ENCODE data around the gene PTPRM. TPM values are rescaled to one million over a fixed set of nuclear protein-coding genes. Genes with fewer than 3 reads are reported as not detected.

Gene PTPRM
- total RNA-seq, 1 donor from 2014 or later, result 10.7 TPM

- Mint-ChIP-seq H3K36me3 (ENCODE audit: low read depth) (no peaks in the 10 kb centered on the region), H3K4me1 (ENCODE audit: low read depth) (no peaks in the 10 kb centered on the region), H3K27me3 (ENCODE audit: insufficient read depth) (no peaks in the 10 kb centered on the region), H3K27ac (no peak overlapping the region), H3K9me3 (peaks cover 7% of the 10 kb centered on the region), H3K4me3 (no peak overlapping the region)
- intact Hi-C loops (cut with micrococcal nuclease), result no loop called here
- DNase-seq (ENCODE audit: low spot score), result no peak
These were observed 453.2 kb downstream of the PTPRM start for GRCh38 chr18:8020132-8020846.

- Mint-ChIP-seq H3K27me3 (ENCODE audit: insufficient read depth) (no peaks in the 10 kb centered on the region), H3K9me3 (peaks cover 10% of the 10 kb centered on the region), H3K4me1 (ENCODE audit: low read depth) (no peaks in the 10 kb centered on the region), H3K36me3 (ENCODE audit: low read depth) (no peaks in the 10 kb centered on the region), H3K27ac (no peak overlapping the region), H3K4me3 (no peak overlapping the region)
- intact Hi-C loops (cut with micrococcal nuclease), result no loop called here
- no peak for DNase-seq (ENCODE audit: low spot score)
These were observed 461.9 kb downstream of the PTPRM start for GRCh38 chr18:8029061-8029460.

- no peak for DNase-seq (ENCODE audit: low spot score)
- Mint-ChIP-seq H3K4me1 (ENCODE audit: low read depth) (no peaks in the 10 kb centered on the region), H3K4me3 (no peak overlapping the region), H3K27ac (no peak overlapping the region), H3K9me3 (peaks cover 7% of the 10 kb centered on the region), H3K27me3 (ENCODE audit: insufficient read depth) (no peaks in the 10 kb centered on the region), H3K36me3 (ENCODE audit: low read depth) (no peaks in the 10 kb centered on the region)
- intact Hi-C loops (cut with micrococcal nuclease), result no loop called here
These were observed 462.6 kb downstream of the PTPRM start for GRCh38 chr18:8029731-8030130.

GRCh38 chr18:8030201-8030600, 463.1 kb downstream of the PTPRM start:
- Mint-ChIP-seq H3K36me3 (ENCODE audit: low read depth) (no peaks in the 10 kb centered on the region), H3K4me1 (ENCODE audit: low read depth) (no peaks in the 10 kb centered on the region), H3K27ac (no peak overlapping the region), H3K4me3 (no peak overlapping the region), H3K27me3 (ENCODE audit: insufficient read depth) (no peaks in the 10 kb centered on the region), H3K9me3 (peaks cover 7% of the 10 kb centered on the region)
- intact Hi-C loops (cut with micrococcal nuclease), result no loop called here
- no peak for DNase-seq (ENCODE audit: low spot score)

GRCh38 chr18:8031496-8031895, 464.4 kb downstream of the PTPRM start:
- Mint-ChIP-seq H3K36me3 (ENCODE audit: low read depth) (no peaks in the 10 kb centered on the region), H3K27me3 (ENCODE audit: insufficient read depth) (no peaks in the 10 kb centered on the region), H3K4me1 (ENCODE audit: low read depth) (no peaks in the 10 kb centered on the region), H3K9me3 (peaks cover 7% of the 10 kb centered on the region), H3K4me3 (no peak overlapping the region), H3K27ac (no peak overlapping the region)
- no peak for DNase-seq (ENCODE audit: low spot score)
- intact Hi-C loops (cut with micrococcal nuclease), result no loop called here

GRCh38 chr18:8034674-8035073, 467.6 kb downstream of the PTPRM start:
- Mint-ChIP-seq H3K9me3 (peaks cover 2% of the 10 kb centered on the region), H3K36me3 (ENCODE audit: low read depth) (no peaks in the 10 kb centered on the region), H3K27ac (no peak overlapping the region), H3K27me3 (ENCODE audit: insufficient read depth) (no peaks in the 10 kb centered on the region), H3K4me3 (no peak overlapping the region), H3K4me1 (ENCODE audit: low read depth) (no peaks in the 10 kb centered on the region)
- intact Hi-C loops (cut with micrococcal nuclease), result no loop called here
- no peak for DNase-seq (ENCODE audit: low spot score)

- H3K27ac Mint-ChIP-seq, result no peak overlapping the region
- no peaks in the 10 kb centered on the region for H3K4me1 Mint-ChIP-seq (ENCODE audit: low read depth)
- DNase-seq (ENCODE audit: low spot score), result no peak
- H3K9me3 Mint-ChIP-seq, result no peaks in the 10 kb centered on the region
- intact Hi-C loops (cut with micrococcal nuclease), result no loop called here
- H3K27me3 Mint-ChIP-seq (ENCODE audit: insufficient read depth), result no peaks in the 10 kb centered on the region
- H3K4me3 Mint-ChIP-seq, result no peak overlapping the region
- H3K36me3 Mint-ChIP-seq (ENCODE audit: low read depth), result no peaks in the 10 kb centered on the region
These were observed 469.4 kb downstream of the PTPRM start for GRCh38 chr18:8036551-8036950.

- Mint-ChIP-seq H3K36me3 (ENCODE audit: low read depth) (no peaks in the 10 kb centered on the region), H3K27ac (no peak overlapping the region), H3K4me1 (ENCODE audit: low read depth) (no peaks in the 10 kb centered on the region), H3K27me3 (ENCODE audit: insufficient read depth) (no peaks in the 10 kb centered on the region), H3K4me3 (no peak overlapping the region), H3K9me3 (no peaks in the 10 kb centered on the region)
- DNase-seq (ENCODE audit: low spot score), result no peak
- intact Hi-C loops (cut with micrococcal nuclease), result no loop called here
These were observed 470.2 kb downstream of the PTPRM start for GRCh38 chr18:8037296-8037695.

GRCh38 chr18:8040021-8040420, 472.9 kb downstream of the PTPRM start:
- intact Hi-C loops (cut with micrococcal nuclease), result no loop called here
- H3K36me3 Mint-ChIP-seq (ENCODE audit: low read depth), result no peaks in the 10 kb centered on the region
- no peaks in the 10 kb centered on the region for H3K9me3 Mint-ChIP-seq
- H3K4me3 Mint-ChIP-seq, result no peak overlapping the region
- no peak for DNase-seq (ENCODE audit: low spot score)
- no peaks in the 10 kb centered on the region for H3K27me3 Mint-ChIP-seq (ENCODE audit: insufficient read depth)
- H3K4me1 Mint-ChIP-seq (ENCODE audit: low read depth), result no peaks in the 10 kb centered on the region
- no peak overlapping the region for H3K27ac Mint-ChIP-seq

GRCh38 chr18:8041526-8042111, 474.5 kb downstream of the PTPRM start:
- no peaks in the 10 kb centered on the region for H3K9me3 Mint-ChIP-seq
- intact Hi-C loops (cut with micrococcal nuclease), result no loop called here

GRCh38 chr18:8044004-8044403, 476.9 kb downstream of the PTPRM start:
- no peaks in the 10 kb centered on the region for H3K36me3 Mint-ChIP-seq (ENCODE audit: low read depth)
- H3K27ac Mint-ChIP-seq, result no peak overlapping the region
- intact Hi-C loops (cut with micrococcal nuclease), result no loop called here
- H3K4me3 Mint-ChIP-seq, result no peak overlapping the region
- no peaks in the 10 kb centered on the region for H3K27me3 Mint-ChIP-seq (ENCODE audit: insufficient read depth)
- H3K9me3 Mint-ChIP-seq, result no peaks in the 10 kb centered on the region
- DNase-seq (ENCODE audit: low spot score), result no peak
- peaks cover 15% of the 10 kb centered on the region for H3K4me1 Mint-ChIP-seq (ENCODE audit: low read depth)

More at GRCh38 chr18:8041526-8042111, 474.5 kb downstream of the PTPRM start:
- H3K27ac Mint-ChIP-seq, result no peak overlapping the region
- no peaks in the 10 kb centered on the region for H3K27me3 Mint-ChIP-seq (ENCODE audit: insufficient read depth)
- no peak overlapping the region for H3K4me3 Mint-ChIP-seq
- DNase-seq (ENCODE audit: low spot score), result no peak
- peaks cover 15% of the 10 kb centered on the region for H3K4me1 Mint-ChIP-seq (ENCODE audit: low read depth)
- no peaks in the 10 kb centered on the region for H3K36me3 Mint-ChIP-seq (ENCODE audit: low read depth)

GRCh38 chr18:8045160-8045883, 478.2 kb downstream of the PTPRM start:
- H3K27me3 Mint-ChIP-seq (ENCODE audit: insufficient read depth), result no peaks in the 10 kb centered on the region
- no peak overlapping the region for H3K27ac Mint-ChIP-seq
- intact Hi-C loops (cut with micrococcal nuclease), result loop anchor here (5.0 kb wide), 1 partner anchor 93 kb away; no protein-coding TSS in a partner anchor
- H3K9me3 Mint-ChIP-seq, result no peaks in the 10 kb centered on the region
- DNase-seq (ENCODE audit: low spot score), result no peak
- H3K4me3 Mint-ChIP-seq, result no peak overlapping the region
- H3K36me3 Mint-ChIP-seq (ENCODE audit: low read depth), result no peaks in the 10 kb centered on the region
- H3K4me1 Mint-ChIP-seq (ENCODE audit: low read depth), result peaks cover 15% of the 10 kb centered on the region

GRCh38 chr18:8045884-8046281, 478.8 kb downstream of the PTPRM start:
- Mint-ChIP-seq H3K9me3 (no peaks in the 10 kb centered on the region), H3K4me1 (ENCODE audit: low read depth) (peaks cover 15% of the 10 kb centered on the region), H3K36me3 (ENCODE audit: low read depth) (no peaks in the 10 kb centered on the region), H3K27ac (no peak overlapping the region), H3K4me3 (no peak overlapping the region), H3K27me3 (ENCODE audit: insufficient read depth) (no peaks in the 10 kb centered on the region)
- no peak for DNase-seq (ENCODE audit: low spot score)
- intact Hi-C loops (cut with micrococcal nuclease), result loop anchor here (5.0 kb wide), 1 partner anchor 94 kb away; no protein-coding TSS in a partner anchor

All from activated T-helper 1 cell treated with anti-CD3 and anti-CD28 coated beads, Interleukin-12 subunit alpha, Interleukin-12 subunit beta, Interleukin-2, Interleukin-4 antibody, amounts not matched to agents 30 ng/mL and 10 ng/mL and 1 ng/mL, durations not matched to agents 14 hours and 24 hours and 36 hours (primary cell).